Measurements from ENCODE around the gene PZP. TPM values are rescaled to one million over a fixed set of nuclear protein-coding genes. Genes with fewer than 3 reads are reported as not detected.

The PZP gene
- total RNA-seq, 1 experiment from 2014 or later, result not detected

DNA sequence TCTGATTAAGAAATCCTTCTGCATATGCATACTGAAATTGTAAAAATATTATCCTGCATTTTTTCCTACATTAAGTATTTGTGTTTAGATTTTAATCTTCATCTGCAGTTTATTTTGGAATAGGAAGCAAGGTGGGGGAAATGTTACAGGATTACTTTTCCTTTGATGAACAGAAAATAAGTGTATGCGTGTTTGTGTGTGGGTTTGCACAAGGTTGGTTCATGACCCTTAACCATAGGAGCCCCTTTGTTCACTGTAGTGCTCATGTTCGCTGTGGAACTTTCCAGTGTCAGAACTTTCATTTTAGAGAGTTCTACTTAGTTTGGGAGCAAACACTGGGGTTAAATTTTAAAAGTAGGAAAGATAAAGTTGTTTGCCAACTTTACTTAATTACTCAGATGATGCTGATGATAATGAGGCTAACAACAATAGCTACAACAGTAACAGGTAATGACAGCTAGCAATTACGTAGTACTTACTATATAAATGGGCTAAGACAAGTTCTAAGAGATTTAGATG, 86.0 kb downstream of the PZP start:
- Mint-ChIP-seq H3K27me3 (ENCODE audit: low read depth) (no peaks in the 10 kb centered on the region), H3K36me3 (ENCODE audit: insufficient read depth in 1 of 3, low read depth in 3 of 3) (no peaks in the 10 kb centered on the region; a peak in 1 of 7 replicates), H3K27ac (no peak overlapping the region), H3K9me3 (no peaks in the 10 kb centered on the region; a peak in 1 of 5 replicates), H3K4me3 (no peak overlapping the region), H3K4me1 (peaks cover 2 to 3% of the 10 kb centered on the region in 2 experiments; a peak in 3 of 4 replicates)
- no peak overlapping the region for H3K4ac ChIP-seq (ENCODE audit: low read depth, low read length)
- no peak overlapping the region for H2BK5ac ChIP-seq (ENCODE audit: insufficient read length, low read length)
- H3K56ac ChIP-seq (ENCODE audit: insufficient read length, low read depth, low read length), result no peak overlapping the region
- H2BK12ac ChIP-seq (ENCODE audit: insufficient read length, low read depth, low read length), result no peak overlapping the region
- H3K14ac ChIP-seq (ENCODE audit: insufficient read depth, low read length), result no peak overlapping the region
- no peaks in the 10 kb centered on the region for H3K27me3 ChIP-seq (ENCODE audit: insufficient read depth, low read length)
- no peak overlapping the region for H2AFZ ChIP-seq (ENCODE audit: low read length)
- no peaks in the 10 kb centered on the region for H3K79me1 ChIP-seq (ENCODE audit: insufficient read depth, low read depth, low read length, poor library complexity, severe bottlenecking)
- H3T11ph ChIP-seq (ENCODE audit: low read length), result no peak overlapping the region
- no peaks in the 10 kb centered on the region for H3K9me3 ChIP-seq (ENCODE audit: control insufficient read depth, low read depth, low read length)
- H3K79me2 ChIP-seq (ENCODE audit: insufficient read depth, low read length), result no peaks in the 10 kb centered on the region
- no peak overlapping the region for H3K23ac ChIP-seq (ENCODE audit: insufficient read length, low read depth, low read length)
- H2BK15ac ChIP-seq (ENCODE audit: low read depth, low read length), result no peak overlapping the region
- DNase-seq, result no peak
- H3K18ac ChIP-seq (ENCODE audit: insufficient read length, low read depth, low read length), result no peak overlapping the region
- H4K20me1 ChIP-seq (ENCODE audit: control insufficient read depth, insufficient read depth, insufficient read length), result no peaks in the 10 kb centered on the region
- no peak overlapping the region for H2AK5ac ChIP-seq (ENCODE audit: insufficient read length, low read length)
- TF ChIP-seq, protein P1, sequence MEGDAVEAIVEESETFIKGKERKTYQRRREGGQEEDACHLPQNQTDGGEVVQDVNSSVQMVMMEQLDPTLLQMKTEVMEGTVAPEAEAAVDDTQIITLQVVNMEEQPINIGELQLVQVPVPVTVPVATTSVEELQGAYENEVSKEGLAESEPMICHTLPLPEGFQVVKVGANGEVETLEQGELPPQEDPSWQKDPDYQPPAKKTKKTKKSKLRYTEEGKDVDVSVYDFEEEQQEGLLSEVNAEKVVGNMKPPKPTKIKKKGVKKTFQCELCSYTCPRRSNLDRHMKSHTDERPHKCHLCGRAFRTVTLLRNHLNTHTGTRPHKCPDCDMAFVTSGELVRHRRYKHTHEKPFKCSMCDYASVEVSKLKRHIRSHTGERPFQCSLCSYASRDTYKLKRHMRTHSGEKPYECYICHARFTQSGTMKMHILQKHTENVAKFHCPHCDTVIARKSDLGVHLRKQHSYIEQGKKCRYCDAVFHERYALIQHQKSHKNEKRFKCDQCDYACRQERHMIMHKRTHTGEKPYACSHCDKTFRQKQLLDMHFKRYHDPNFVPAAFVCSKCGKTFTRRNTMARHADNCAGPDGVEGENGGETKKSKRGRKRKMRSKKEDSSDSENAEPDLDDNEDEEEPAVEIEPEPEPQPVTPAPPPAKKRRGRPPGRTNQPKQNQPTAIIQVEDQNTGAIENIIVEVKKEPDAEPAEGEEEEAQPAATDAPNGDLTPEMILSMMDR (conservative IDR thresholded peaks at IDR 0.05), result no peak
- no peak overlapping the region for H3K4me2 ChIP-seq (ENCODE audit: insufficient read depth, insufficient read length, low read length)
- no peak overlapping the region for H4K5ac ChIP-seq (ENCODE audit: insufficient read length, low read depth, low read length)
- no peak overlapping the region for H3K9ac ChIP-seq (ENCODE audit: extremely low read depth, insufficient read length, low read length)
- no CpG with 5 or more reads among the region's 3 CpGs for WGBS (ENCODE audit: extremely low coverage, insufficient read length, low lambda C conversion rate)
- no peaks in the 10 kb centered on the region for H3K4me1 ChIP-seq (ENCODE audit: insufficient read depth, low read length)
- H3K27ac ChIP-seq (ENCODE audit: insufficient read length, low read depth, low read length), result no peak overlapping the region
- H4K8ac ChIP-seq (replicated peaks; ENCODE audit: insufficient read length, low read depth, low read length), result no peak overlapping the region
- H4K91ac ChIP-seq (ENCODE audit: insufficient read length, low read depth, low read length), result no peak overlapping the region
- H3K23me2 ChIP-seq (ENCODE audit: insufficient read length, low read depth, low read length, poor library complexity, severe bottlenecking), result no peaks in the 10 kb centered on the region
- no peak overlapping the region for H2BK20ac ChIP-seq (ENCODE audit: low read depth, low read length, poor library complexity, severe bottlenecking)
- H2BK120ac ChIP-seq (ENCODE audit: low read depth, low read length, poor library complexity, severe bottlenecking), result no peak overlapping the region

Data from H9 (cell line).